NCI-H2107 (cell line): ENCODE measurements around the gene THSD4.

Experiments
- DNase-seq: peaks from one replicate; lab custom pipeline; 2025; lab: John Stamatoyannopoulos, UW

THSD4 gene

GRCh38 chr15:71808311-71809020, 693.2 kb downstream of the THSD4 start:
- DNase-seq: no peak

GRCh38 chr15:71809346-71809745, 694.1 kb downstream of the THSD4 start:
- DNase-seq: no peak

GRCh38 chr15:71810256-71811035, 695.2 kb downstream of the THSD4 start, which contains the start of gene NR2E3:
Gene NR2E3 (plus strand): TSS chr15:71810554. CDS start chr15:71810744, 190 bp downstream.
- no peak for DNase-seq

GRCh38 chr15:71811036-71811736, 695.9 kb downstream of the THSD4 start:
- DNase-seq: no peak

GRCh38 chr15:71811752-71812735, 696.8 kb downstream of the THSD4 start:
- DNase-seq: no peak

- DNase-seq: no peak
Observed at GRCh38 chr15:71812966-71813722, 697.9 kb downstream of the THSD4 start.

GRCh38 chr15:71813723-71814470, 698.6 kb downstream of the THSD4 start:
- DNase-seq: no peak

- DNase-seq: no peak
Observed at GRCh38 chr15:71815301-71815700, 700.0 kb downstream of the THSD4 start.

GRCh38 chr15:71817351-71817750, 702.1 kb downstream of the THSD4 start:
- no peak for DNase-seq

GRCh38 chr15:71820127-71820526, 704.9 kb downstream of the THSD4 start:
- no peak for DNase-seq

GRCh38 chr15:71821547-71822129, 706.4 kb downstream of the THSD4 start:
- DNase-seq: no peak

GRCh38 chr15:71822890-71823630, 707.8 kb downstream of the THSD4 start:
- no peak for DNase-seq

GRCh38 chr15:71823801-71824200, 708.5 kb downstream of the THSD4 start:
- DNase-seq: no peak

GRCh38 chr15:71825021-71825730, 709.9 kb downstream of the THSD4 start:
- DNase-seq: no peak

- no peak for DNase-seq
Observed at GRCh38 chr15:71826196-71826595, 710.9 kb downstream of the THSD4 start.

GRCh38 chr15:71830981-71831380, 715.7 kb downstream of the THSD4 start:
- no peak for DNase-seq
